Measurements from ENCODE around the gene APOM.

The APOM gene

GRCh38 chr6:31655349-31656237, at the start of gene APOM:
Gene APOM (plus strand): TSS chr6:31655894. CDS start chr6:31655967, 73 bp downstream.
- in situ Hi-C loops (cut with HindIII; ENCODE audit: low sequenced_read_pairs), result no loop called here

DNA sequence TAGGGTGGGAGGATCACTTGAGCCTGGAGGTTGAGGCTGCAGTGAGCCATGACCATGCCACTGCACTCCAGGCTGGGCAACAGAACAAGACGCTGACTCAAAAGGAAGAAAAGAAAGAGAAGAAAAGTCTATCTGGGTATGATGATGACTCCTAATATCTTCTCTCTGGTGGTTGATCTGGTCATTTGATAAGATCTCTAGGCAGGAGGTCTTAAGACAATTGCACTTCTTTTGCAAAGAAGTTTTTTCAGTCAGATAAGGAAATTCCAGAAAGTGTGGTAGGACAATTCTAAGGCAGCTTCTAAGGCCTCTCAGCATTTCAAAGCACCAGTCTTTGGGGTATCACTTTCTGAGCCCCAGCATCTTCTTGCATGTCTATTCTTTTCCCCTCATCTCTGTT, 48.4 kb upstream of the APOM start:
- in situ Hi-C loops (cut with HindIII; ENCODE audit: low sequenced_read_pairs), result no loop called here

DNA sequence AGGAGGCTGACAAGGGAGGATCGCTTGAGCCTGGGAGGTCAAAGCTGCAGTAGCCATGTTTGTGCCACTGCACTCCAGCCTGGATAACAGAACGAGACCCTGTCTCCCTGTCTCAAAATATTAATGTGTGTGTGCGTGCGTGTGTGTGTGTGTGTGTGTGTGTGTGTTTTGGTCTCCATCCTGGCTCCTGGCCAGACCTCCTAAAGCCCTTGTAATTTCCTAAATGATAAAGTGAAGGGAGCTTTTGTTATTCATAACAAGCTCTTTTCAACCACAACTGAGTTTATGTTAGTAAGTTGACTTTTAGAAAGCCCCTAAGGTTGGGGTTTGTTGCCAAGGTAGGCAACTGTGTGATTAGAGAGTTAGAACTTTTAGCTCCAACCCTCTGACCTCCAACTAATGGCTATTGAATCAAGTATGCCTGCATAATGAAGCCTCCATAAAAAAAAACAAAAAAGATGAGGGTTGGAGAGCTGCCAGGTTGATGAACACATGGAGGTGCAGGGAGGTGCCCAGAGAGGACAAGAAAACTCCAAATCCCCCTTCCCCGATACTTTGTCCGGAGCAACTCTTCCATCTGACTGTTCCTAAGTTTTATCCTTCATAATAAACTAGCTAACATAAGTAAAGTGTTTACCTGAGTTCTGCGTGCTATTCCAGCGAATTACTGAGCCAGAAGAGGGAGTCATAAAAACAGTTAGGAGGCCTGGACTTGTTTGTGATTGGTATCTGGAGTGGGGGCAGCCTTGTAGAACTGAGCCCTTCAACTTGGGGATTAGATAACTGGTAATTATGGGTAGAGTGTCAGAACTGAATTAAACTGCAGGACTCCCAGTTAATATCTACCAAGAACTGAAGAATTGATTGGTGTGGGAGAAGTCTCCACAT, 45.9 kb upstream of the APOM start:
- in situ Hi-C loops (cut with HindIII; ENCODE audit: low sequenced_read_pairs), result no loop called here

DNA sequence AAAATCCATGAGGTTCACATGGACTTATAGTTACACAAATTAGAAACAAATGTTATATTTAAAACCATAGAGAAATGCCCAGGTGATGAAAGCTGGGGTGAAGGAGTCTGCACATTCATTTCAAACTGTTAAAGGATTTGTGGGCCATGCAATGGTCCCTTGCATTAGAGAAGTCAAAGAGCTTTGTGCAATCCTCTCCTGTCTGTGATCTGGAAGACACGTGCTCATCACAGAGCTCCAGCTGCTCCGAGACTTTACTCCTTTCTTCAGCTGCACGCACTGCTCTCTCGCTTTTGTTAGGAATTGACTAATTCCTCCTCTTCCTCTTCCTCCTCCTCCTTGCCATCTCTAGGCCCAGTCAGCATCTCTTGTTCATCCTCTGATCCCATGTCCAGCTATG, 44.7 kb upstream of the APOM start:
- in situ Hi-C loops (cut with HindIII; ENCODE audit: low sequenced_read_pairs), result no loop called here

- in situ Hi-C loops (cut with HindIII; ENCODE audit: low sequenced_read_pairs), result no loop called here
Measured at GRCh38 chr6:31614075-31614619, 41.5 kb upstream of the APOM start.

DNA sequence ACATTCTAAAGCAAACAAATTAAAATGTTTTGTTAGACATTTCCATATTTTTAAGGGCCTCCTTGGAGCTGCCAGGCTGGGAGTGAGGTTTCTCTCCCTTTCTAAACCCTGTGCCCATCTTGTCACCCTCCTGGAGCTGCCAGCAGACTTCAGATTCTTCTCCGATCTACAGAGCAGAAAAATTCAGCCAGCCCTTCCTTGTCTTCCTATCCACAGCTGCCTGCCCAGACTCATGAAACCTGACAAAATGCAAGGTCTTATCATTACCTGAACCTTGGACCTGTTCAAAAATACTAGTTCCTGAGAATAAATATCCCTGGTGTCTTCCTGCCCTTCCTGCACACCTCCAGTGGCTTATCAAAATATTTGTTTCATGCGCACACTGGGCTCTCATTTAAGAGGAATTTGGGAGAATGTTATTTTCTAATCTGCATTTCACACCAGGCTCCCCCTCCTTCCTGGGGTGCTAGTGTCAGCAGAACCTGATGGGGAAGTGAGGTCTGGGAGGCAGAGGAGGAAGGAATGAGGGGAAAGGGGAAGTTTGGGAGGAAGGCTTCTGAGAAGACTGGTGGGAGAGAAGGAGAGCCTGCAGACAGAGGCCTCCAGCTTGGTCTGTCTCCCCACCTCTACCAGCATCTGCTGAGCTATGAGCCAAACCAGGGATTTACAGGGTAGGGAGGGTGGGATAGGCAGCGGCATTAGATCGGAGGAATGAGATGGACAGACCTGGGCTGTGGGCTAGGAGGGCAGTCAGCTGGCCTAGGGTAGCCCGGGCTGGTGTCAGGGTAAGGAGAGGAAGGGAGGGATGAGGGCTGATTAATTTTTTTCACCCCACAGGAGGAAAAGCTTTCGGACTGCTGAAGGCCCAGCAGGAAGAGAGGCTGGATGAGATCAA, 40.8 kb upstream of the APOM start, which contains the start of gene AIF1:
Gene AIF1 (plus strand): TSS at position 551 of the 895 bp plus-strand sequence. CDS start 96 bp downstream, at position 647.
- in situ Hi-C loops (cut with HindIII; ENCODE audit: low sequenced_read_pairs), result no loop called here

DNA sequence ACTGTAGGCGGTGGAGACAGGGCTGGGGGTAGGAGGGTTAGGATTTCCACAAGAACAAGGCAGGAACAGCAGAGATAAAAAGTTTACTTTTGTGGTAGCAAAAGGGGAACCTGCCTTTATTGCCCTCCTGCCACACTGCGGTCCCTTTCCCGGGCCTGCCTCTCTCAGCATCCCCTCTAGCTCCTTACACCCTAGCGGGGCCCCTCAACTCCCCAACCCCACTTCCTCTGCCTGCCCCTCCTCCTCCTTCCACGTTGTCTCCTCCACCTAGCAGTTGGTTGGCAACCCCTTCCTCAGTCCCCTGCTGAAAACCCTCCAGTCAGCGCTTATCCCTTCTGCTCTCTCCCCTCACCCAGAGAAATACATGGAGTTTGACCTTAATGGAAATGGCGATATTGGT, 39.9 kb upstream of the APOM start:
- in situ Hi-C loops (cut with HindIII; ENCODE audit: low sequenced_read_pairs), result no loop called here

GRCh38 chr6:31617010-31617409, 38.7 kb upstream of the APOM start:
- in situ Hi-C loops (cut with HindIII; ENCODE audit: low sequenced_read_pairs), result no loop called here

- in situ Hi-C loops (cut with HindIII; ENCODE audit: low sequenced_read_pairs), result no loop called here
Measured at GRCh38 chr6:31619805-31620585, 35.7 kb upstream of the APOM start.

DNA sequence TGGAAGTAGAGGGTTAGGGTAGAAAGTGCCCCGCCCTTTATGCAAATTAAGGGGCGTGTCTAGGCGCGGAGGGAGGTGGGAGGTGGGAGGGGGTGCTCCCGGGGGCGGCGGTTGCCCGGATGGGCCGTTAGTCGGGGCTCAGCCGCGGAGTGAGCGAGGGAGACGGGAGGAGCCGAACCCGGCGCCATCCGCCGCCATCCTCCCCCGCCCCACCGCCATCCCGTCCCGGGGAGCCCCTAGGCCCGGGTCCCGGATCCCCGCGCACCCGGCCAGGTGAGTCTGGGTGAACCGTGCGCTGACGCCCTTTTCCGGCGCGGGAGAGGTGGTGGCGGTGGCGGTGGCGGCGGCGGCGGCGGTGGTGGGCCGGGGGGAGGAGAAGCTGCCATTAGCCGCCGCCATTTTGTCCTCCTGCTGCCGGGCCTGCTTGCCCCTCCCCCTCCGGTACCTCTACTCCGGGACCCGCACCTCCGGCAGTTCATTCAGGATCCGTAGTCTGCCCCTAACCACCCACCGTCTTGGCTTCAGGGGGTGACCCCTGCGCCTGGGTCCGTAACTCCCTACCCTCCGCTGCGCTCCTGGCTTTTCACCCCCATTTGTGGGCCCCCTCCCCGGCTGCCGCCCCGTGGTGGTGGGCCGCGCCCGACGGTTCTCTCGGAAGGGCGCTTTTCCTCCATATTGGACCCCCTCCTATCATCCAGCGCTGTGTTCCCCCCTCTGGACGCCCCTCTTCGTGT, 34.9 kb upstream of the APOM start, which contains the start of gene PRRC2A:
Gene PRRC2A (plus strand): TSS at position 130 of the 734 bp plus-strand sequence. CDS start 2,075 bp downstream, outside the sequence.
- in situ Hi-C loops (cut with HindIII; ENCODE audit: low sequenced_read_pairs), result no loop called here

- in situ Hi-C loops (cut with HindIII; ENCODE audit: low sequenced_read_pairs), result no loop called here
Measured at GRCh38 chr6:31621320-31621939, 34.3 kb upstream of the APOM start.

DNA sequence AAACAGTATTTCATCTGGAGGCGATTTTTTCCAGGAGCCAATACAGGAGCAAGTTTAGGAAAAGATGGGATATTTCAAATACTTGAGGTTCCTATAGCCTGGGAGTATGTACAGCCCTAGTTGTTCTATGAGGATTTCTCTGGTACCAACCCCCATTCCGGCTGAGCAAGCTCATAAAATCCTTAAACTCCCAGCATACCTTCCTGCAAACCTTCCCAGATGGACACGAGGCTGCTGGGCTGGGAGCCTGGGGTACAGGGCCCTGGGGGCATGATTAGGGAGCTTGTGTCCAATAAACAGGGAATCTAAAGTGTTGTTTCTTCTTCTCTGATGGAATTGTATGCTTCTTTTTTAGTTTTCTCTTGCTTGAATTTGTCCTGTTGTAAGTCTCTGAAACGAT, 33.7 kb upstream of the APOM start:
- in situ Hi-C loops (cut with HindIII; ENCODE audit: low sequenced_read_pairs), result no loop called here

- in situ Hi-C loops (cut with HindIII; ENCODE audit: low sequenced_read_pairs), result no loop called here
Measured at GRCh38 chr6:31622684-31623091, 33.0 kb upstream of the APOM start.

DNA sequence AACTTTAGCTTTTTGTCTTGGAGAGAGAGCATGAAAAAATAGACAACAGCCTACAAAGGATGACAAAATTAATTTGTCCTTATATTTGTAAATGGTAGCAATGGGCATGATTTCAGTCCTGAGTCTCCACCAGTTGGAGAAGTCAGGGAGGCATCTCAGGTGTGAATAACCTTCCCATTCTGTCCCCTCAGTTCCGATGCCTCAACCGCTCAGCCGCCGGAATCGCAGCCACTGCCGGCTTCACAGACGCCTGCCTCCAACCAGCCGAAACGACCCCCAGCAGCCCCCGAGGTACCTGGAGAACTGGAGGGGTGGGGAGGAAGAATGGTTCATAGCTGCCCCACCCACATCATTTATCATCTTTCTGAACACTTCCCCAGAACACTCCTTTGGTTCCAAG, 31.6 kb upstream of the APOM start:
- in situ Hi-C loops (cut with HindIII; ENCODE audit: low sequenced_read_pairs), result no loop called here

- in situ Hi-C loops (cut with HindIII; ENCODE audit: low sequenced_read_pairs), result no loop called here
Measured at GRCh38 chr6:31626952-31627351, 28.7 kb upstream of the APOM start.

- in situ Hi-C loops (cut with HindIII; ENCODE audit: low sequenced_read_pairs), result no loop called here
Measured at GRCh38 chr6:31627690-31628287, 27.9 kb upstream of the APOM start.

GRCh38 chr6:31629014-31629413, 26.7 kb upstream of the APOM start:
- in situ Hi-C loops (cut with HindIII; ENCODE audit: low sequenced_read_pairs), result no loop called here

Measured in DLD1 (cell line).